GM12878 (cell line): ENCODE results near the gene CENPX. TPM values are rescaled to one million over a fixed set of nuclear protein-coding genes. Genes with fewer than 3 reads are reported as not detected.
A peak's percentile ranks its signal among the peaks of the same experiment; 100 is the strongest.

Source experiments
- ATAC-seq: fragments of 200-7000 bp; cut with Tn5 transposase; 3 replicates; pipeline ENCODE4 v1.9.1; 2020; ENCODE audit warnings: mild to moderate bottlenecking, moderate library complexity
- BruUV-seq: library from RNA; stranded (reverse); fragments of 400-500 nt; replicated peaks from 2 replicates; lab custom pipeline; 2021; lab: Mats Ljungman, UMichigan
- CTCF ChIA-PET: fragments of 300-600 bp; sonication (Branson Sonifier 250); formaldehyde crosslinking; extraction: SDS; loops from one replicate; lab custom pipeline; 2021; ENCODE audit warnings: inconsistent platforms; lab: Yijun Ruan, JAX
- POLR2A ChIA-PET: fragments of 350-600 bp; formaldehyde crosslinking; extraction: SDS; loops from one replicate; lab custom pipeline; 2021; ENCODE audit warnings: inconsistent platforms; lab: Charles Lee
- RAD21 ChIA-PET: fragments of 300-600 bp; sonication (Branson Sonifier 250); formaldehyde crosslinking; loops from one replicate; lab custom pipeline; 2023; ENCODE audit warnings: antibody characterized with exemption; ENCODE audit not compliant: unreplicated experiment; lab: Charles Lee
- SMC1A ChIA-PET: fragments of 300-600 bp; sonication (Branson Sonifier 250); formaldehyde crosslinking; loops from one replicate; lab custom pipeline; 2023; ENCODE audit not compliant: unreplicated experiment, uncharacterized antibody; lab: Charles Lee
- DNase-seq: peaks from one replicate; pipeline ENCODE4 v3.0.0-alpha.2; 2011; ENCODE audit warnings: low read depth, low spot score
- FAIRE-seq: peaks from 3 replicates; lab custom pipeline; 2011; peaks lifted over from hg19 to GRCh38; lab: Jason Lieb, UNC
- H2AFZ ChIP-seq: 2 replicates; pipeline ENCODE4 v1.6.0; 2011; ENCODE audit warnings: low read depth, low read length, control low read depth; ENCODE audit not compliant: control insufficient read depth
- H3K27ac ChIP-seq: 2 replicates; pipeline ENCODE4 v1.5.1; 2011; ENCODE audit warnings: control low read depth; ENCODE audit not compliant: control insufficient read depth, insufficient read depth
- H3K27me3 ChIP-seq, 2 experiments: replicated peaks in 1 of 2; 2 replicates each; pipeline versions ENCODE4 v1.6.0 to v1.6.1; 2011; ENCODE audit warnings: low read length in 1 of 2; ENCODE audit not compliant: control insufficient read depth in 2 of 2, insufficient read depth in 2 of 2
- H3K36me3 ChIP-seq, 2 experiments: 2 replicates each; pipeline ENCODE4 v1.5.1; 2011; ENCODE audit warnings: low read length in 1 of 2; ENCODE audit not compliant: control insufficient read depth in 2 of 2, insufficient read depth in 2 of 2
- H3K4me1 ChIP-seq: 2 replicates; pipeline ENCODE4 v1.6.1; 2011; ENCODE audit warnings: mild to moderate bottlenecking, low read length, moderate library complexity, mixed read lengths; ENCODE audit not compliant: control insufficient read depth, insufficient read depth
- H3K4me2 ChIP-seq: 2 replicates; pipeline ENCODE4 v1.6.0; 2011; ENCODE audit warnings: control low read depth; ENCODE audit not compliant: control insufficient read depth, insufficient read depth
- H3K4me3 ChIP-seq: fragments of 200-600 bp; sonication (generic); 2 replicates; pipeline ENCODE4 v1.5.1; 2016
- H3K79me2 ChIP-seq: 2 replicates; pipeline ENCODE4 v1.6.0; 2011; ENCODE audit warnings: low read length; ENCODE audit not compliant: control insufficient read depth, insufficient read depth
- H3K9ac ChIP-seq: 2 replicates; pipeline ENCODE4 v1.8.0; 2011; ENCODE audit warnings: low read length, control low read depth, mixed read lengths; ENCODE audit not compliant: control insufficient read depth, insufficient read depth
- H3K9me3 ChIP-seq: replicated peaks from 3 replicates; pipeline ENCODE4 v1.5.1; 2011; ENCODE audit warnings: mild to moderate bottlenecking, low read length; ENCODE audit not compliant: control insufficient read depth, insufficient read depth
- H4K20me1 ChIP-seq: 2 replicates; pipeline ENCODE4 v1.6.0; 2011; ENCODE audit not compliant: control insufficient read depth, insufficient read depth
- CHD4 ChIP-seq: fragments of 200-600 bp; sonication (generic); IDR thresholded peaks from 2 replicates; pipeline ENCODE4 v1.6.1; 2016; ENCODE audit warnings: mild to moderate bottlenecking
- FOXM1 ChIP-seq: IDR thresholded peaks from 2 replicates; pipeline ENCODE4 v1.6.1; 2012; ENCODE audit warnings: low read depth, mild to moderate bottlenecking, inconsistent platforms, low read length, moderate library complexity
- GATAD2B ChIP-seq: fragments of 450-650 bp; conservative IDR thresholded peaks from 2 replicates; pipeline ENCODE4 v1.6.1; 2017; ENCODE audit warnings: low read depth, mild to moderate bottlenecking, moderate library complexity
- IKZF1 ChIP-seq: fragments of 450-650 bp; conservative IDR thresholded peaks from 2 replicates; pipeline ENCODE4 v1.6.1; 2017; ENCODE audit warnings: antibody characterized with exemption, mild to moderate bottlenecking
- NR2F1 ChIP-seq: fragments of 450-650 bp; conservative IDR thresholded peaks from 2 replicates; pipeline ENCODE4 v1.6.1; 2017; ENCODE audit warnings: mild to moderate bottlenecking
- PAX5 ChIP-seq: IDR thresholded peaks from 2 replicates; pipeline ENCODE4 v1.6.1; 2011; ENCODE audit warnings: low read depth, low read length, borderline replicate concordance
- RAD21 ChIP-seq: IDR thresholded peaks from 2 replicates; pipeline ENCODE4 v1.6.1; 2011; ENCODE audit warnings: mild to moderate bottlenecking, low read depth, low read length, moderate library complexity; ENCODE audit not compliant: insufficient read depth
- SMARCA5 ChIP-seq: fragments of 450-650 bp; IDR thresholded peaks from 2 replicates; pipeline ENCODE4 v1.6.1; 2017; ENCODE audit warnings: mild to moderate bottlenecking
- SMC3 ChIP-seq: IDR thresholded peaks from 2 replicates; pipeline ENCODE4 v1.6.1; 2011; ENCODE audit warnings: low read length, improper control_type of control experiment, borderline replicate concordance
- ZBED1 ChIP-seq: IDR thresholded peaks from 2 replicates; pipeline ENCODE4 v1.6.1; 2016; ENCODE audit warnings: borderline replicate concordance
- ZNF622 ChIP-seq: fragments of 450-650 bp; IDR thresholded peaks from 2 replicates; pipeline ENCODE4 v1.6.1; 2017; ENCODE audit warnings: mild to moderate bottlenecking, inconsistent platforms
- WGBS: methylation state at CpG from one replicate; pipeline ENCODE4 v1.1.6; 2016; ENCODE audit warnings: low lambda C conversion rate; ENCODE audit not compliant: insufficient replicate concordance, insufficient coverage; ENCODE audit errors: missing lambda C conversion rate; 5-methylcytosine and 5-hydroxymethylcytosine counted together
- in situ Hi-C: fragments of 300-500 bp; cut with MboI; formaldehyde crosslinking; loops from 9 replicates; pipeline ENCODE4 v1.14.3; 2018; ENCODE audit warnings: mixed read lengths
- intact Hi-C: fragments of 100-400 bp; cut with micrococcal nuclease; formaldehyde crosslinking; loops from one replicate; pipeline ENCODE4 v1.14.2; 2022; ENCODE audit not compliant: unreplicated experiment
- polyA plus RNA-seq, 11 experiments: library from polyadenylated mRNA; depleted of rRNA in 4 of 11; unstranded in 6 of 11; stranded (reverse) in 5 of 11; fragments of >200 nt; fragmentation: Nextera tagmentation in 4 of 11; fragmentation: Illumina TruSeq in 1 of 11; extraction: Ambion mirVana in 4 of 11; extraction: Trizol in 1 of 11; gene quantifications; 1 replicate in 1 of 11; 2 replicates in 10 of 11; pipeline versions ENCODE4 v1.2.1 to v1.2.3, GENCODE V29; 2011 to 2016; ENCODE audit warnings: inconsistent platforms in 2 of 11, missing spikeins in 2 of 11, low read depth in 1 of 11
- total RNA-seq, 4 experiments: library from RNA; depleted of rRNA in 3 of 4; stranded (reverse); fragments of >200 nt in 3 of 4; fragmentation: Illumina TruSeq in 1 of 4; extraction: Trizol in 1 of 4; gene quantifications; 2 replicates each; pipeline versions ENCODE4 v1.2.1 to v1.2.3, GENCODE V29; 2013 to 2021
- TF ChIP-seq, protein P1 (sequence below): fragments of 450-650 bp; formaldehyde crosslinking; IDR thresholded peaks from 2 replicates; pipeline ENCODE4 v1.4.0; 2020; ENCODE audit warnings: mild to moderate bottlenecking, moderate library complexity
- TF ChIP-seq, protein P2 (sequence below): IDR thresholded peaks from 2 replicates; pipeline ENCODE4 v1.6.1; 2011; ENCODE audit warnings: low read depth, mild to moderate bottlenecking, low read length, moderate library complexity, borderline replicate concordance; ENCODE audit errors: extremely low read depth
- TF ChIP-seq, protein P3 (sequence below), 3 experiments: IDR thresholded peaks in 2 of 3; conservative IDR thresholded peaks in 1 of 3; 2 replicates each; pipeline ENCODE4 v1.5.1; 2011; ENCODE audit warnings: low read depth in 3 of 3, low read length in 3 of 3, mild to moderate bottlenecking in 3 of 3, control low read depth in 2 of 3, moderate library complexity in 2 of 3, inconsistent platforms in 1 of 3, mixed read lengths in 1 of 3; ENCODE audit not compliant: control insufficient read depth in 2 of 3, insufficient read depth in 1 of 3; ENCODE audit errors: extremely low read depth in 1 of 3

CENPX gene
- total and polyA plus RNA-seq, 10 of the 15 experiments (the other 5 are each of a cell fraction or from before 2014, with no cell fraction given), result 11.7 to 182 (median 71.9) TPM

DNA sequence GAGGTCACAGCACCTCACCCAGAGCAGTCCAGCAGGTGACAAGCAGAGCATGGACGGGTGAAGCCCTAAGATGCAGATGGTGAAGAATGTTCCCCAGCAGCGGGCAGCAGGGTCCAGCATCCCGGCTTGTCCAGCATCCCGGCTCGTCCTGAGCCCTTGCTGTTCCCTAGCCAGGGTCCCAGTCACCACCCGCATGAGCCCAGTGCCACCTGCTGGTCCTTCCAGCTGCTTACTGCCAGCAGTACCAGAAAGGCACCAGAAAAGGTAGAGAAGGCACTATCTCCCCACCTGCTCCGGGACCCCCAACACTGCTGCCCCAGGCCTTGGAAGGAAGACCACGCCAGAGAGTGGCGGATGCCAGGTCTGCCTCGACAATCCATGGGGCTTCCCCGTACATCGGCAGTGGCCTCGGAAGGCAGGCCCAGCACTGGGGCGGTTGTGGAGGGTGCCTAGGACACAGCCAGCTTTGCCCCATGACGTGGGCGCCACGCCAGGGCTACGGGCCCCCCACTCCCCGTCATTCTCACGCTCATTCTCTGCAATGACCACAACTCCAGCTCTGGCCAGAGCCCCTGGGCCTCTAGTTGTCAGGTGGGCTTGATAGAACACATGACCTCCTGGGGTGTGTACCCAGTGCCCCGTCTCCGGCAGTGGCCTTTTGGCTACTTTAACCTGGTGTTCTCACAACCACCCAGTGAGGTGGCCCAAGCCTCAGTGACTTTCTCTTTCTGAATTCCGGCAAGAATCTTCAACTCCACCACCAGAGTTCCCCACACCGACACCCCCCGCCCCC lies 1.4 kb downstream of the CENPX start:
- peak overlapping the region; percentile 95 for H3K4me2 ChIP-seq
- TF ChIP-seq RAD21, result peak; percentile 87
- TF ChIP-seq PAX5, result 0 out of 2 replicates have a peak, but pooled peaks have one; percentile 14
- TF ChIP-seq, protein P1, sequence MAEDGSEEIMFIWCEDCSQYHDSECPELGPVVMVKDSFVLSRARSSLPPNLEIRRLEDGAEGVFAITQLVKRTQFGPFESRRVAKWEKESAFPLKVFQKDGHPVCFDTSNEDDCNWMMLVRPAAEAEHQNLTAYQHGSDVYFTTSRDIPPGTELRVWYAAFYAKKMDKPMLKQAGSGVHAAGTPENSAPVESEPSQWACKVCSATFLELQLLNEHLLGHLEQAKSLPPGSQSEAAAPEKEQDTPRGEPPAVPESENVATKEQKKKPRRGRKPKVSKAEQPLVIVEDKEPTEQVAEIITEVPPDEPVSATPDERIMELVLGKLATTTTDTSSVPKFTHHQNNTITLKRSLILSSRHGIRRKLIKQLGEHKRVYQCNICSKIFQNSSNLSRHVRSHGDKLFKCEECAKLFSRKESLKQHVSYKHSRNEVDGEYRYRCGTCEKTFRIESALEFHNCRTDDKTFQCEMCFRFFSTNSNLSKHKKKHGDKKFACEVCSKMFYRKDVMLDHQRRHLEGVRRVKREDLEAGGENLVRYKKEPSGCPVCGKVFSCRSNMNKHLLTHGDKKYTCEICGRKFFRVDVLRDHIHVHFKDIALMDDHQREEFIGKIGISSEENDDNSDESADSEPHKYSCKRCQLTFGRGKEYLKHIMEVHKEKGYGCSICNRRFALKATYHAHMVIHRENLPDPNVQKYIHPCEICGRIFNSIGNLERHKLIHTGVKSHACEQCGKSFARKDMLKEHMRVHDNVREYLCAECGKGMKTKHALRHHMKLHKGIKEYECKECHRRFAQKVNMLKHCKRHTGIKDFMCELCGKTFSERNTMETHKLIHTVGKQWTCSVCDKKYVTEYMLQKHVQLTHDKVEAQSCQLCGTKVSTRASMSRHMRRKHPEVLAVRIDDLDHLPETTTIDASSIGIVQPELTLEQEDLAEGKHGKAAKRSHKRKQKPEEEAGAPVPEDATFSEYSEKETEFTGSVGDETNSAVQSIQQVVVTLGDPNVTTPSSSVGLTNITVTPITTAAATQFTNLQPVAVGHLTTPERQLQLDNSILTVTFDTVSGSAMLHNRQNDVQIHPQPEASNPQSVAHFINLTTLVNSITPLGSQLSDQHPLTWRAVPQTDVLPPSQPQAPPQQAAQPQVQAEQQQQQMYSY (CRISPR knock-in tag), result no peak
- peak; percentile 53 for TF ChIP-seq IKZF1
- TF ChIP-seq, protein P2, sequence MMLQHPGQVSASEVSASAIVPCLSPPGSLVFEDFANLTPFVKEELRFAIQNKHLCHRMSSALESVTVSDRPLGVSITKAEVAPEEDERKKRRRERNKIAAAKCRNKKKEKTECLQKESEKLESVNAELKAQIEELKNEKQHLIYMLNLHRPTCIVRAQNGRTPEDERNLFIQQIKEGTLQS, result no peak
- TF ChIP-seq ZBED1, result no peak
- no peak for TF ChIP-seq ZNF622
- TF ChIP-seq FOXM1, result no peak
- TF ChIP-seq GATAD2B, result peak; percentile 56; the same call in 1 of the 2 replicates
- TF ChIP-seq, protein P3, sequence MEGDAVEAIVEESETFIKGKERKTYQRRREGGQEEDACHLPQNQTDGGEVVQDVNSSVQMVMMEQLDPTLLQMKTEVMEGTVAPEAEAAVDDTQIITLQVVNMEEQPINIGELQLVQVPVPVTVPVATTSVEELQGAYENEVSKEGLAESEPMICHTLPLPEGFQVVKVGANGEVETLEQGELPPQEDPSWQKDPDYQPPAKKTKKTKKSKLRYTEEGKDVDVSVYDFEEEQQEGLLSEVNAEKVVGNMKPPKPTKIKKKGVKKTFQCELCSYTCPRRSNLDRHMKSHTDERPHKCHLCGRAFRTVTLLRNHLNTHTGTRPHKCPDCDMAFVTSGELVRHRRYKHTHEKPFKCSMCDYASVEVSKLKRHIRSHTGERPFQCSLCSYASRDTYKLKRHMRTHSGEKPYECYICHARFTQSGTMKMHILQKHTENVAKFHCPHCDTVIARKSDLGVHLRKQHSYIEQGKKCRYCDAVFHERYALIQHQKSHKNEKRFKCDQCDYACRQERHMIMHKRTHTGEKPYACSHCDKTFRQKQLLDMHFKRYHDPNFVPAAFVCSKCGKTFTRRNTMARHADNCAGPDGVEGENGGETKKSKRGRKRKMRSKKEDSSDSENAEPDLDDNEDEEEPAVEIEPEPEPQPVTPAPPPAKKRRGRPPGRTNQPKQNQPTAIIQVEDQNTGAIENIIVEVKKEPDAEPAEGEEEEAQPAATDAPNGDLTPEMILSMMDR (IDR thresholded peaks at IDR 0.05 in 2 of 3, conservative IDR thresholded peaks at IDR 0.05 in 1 of 3; ENCODE audit: control insufficient read depth in 2 of 3, extremely low read depth in 1 of 3, insufficient read depth in 1 of 3, low read depth in 3 of 3, low read length in 3 of 3), result peak; percentile 71 to 87 (median 86)
- peak; percentile 90 for TF ChIP-seq SMC3
- peak; percentile 34; the same call in 1 of the 2 replicates for TF ChIP-seq NR2F1
- TF ChIP-seq CHD4, result no peak
- TF ChIP-seq SMARCA5, result peak; percentile 52; the same call in 1 of the 2 replicates
- TF ChIP-seq, all 136 proteins: peak for 8
- WGBS, result 7% methylated on average over 25 of the region's 25 CpGs
- Histone ChIP-seq H2AFZ (no peak overlapping the region; the same call in 1 of the 2 replicates), H3K27me3 (no peaks in the 10 kb centered on the region), H4K20me1 (no peaks in the 10 kb centered on the region), H3K36me3 (no peaks in the 10 kb centered on the region; a peak in 2 of 4 replicates), H3K79me2 (peaks cover 26% of the 10 kb centered on the region), H3K9ac (peak overlapping the region; percentile 85), H3K9me3 (no peaks in the 10 kb centered on the region), H3K4me1 (peaks cover 14% of the 10 kb centered on the region), H3K27ac (peak overlapping the region; percentile 69), H3K4me3 (peak overlapping the region; percentile 89)
- DNase-seq (no peak), ATAC-seq (peak; percentile 32), FAIRE-seq (peak; percentile 44)
- RAD21 ChIA-PET, result interaction anchor here (0.5 to 4.4 kb wide), 10 partner anchors 9 to 509 kb away, joined by 3 to 68 read pairs (median 6); partner anchors contain the start of genes DCXR and NOTUM
- in situ Hi-C loops, result no loop called here
- intact Hi-C loops, result loop anchor here (1.0 to 5.0 kb wide), 2 partner anchors 62 to 159 kb away; partner anchors contain the start of gene P4HB
- POLR2A ChIA-PET, result interaction anchor here (0.6 to 2.6 kb wide), 3 partner anchors 16 to 306 kb away, joined by 3 to 13 read pairs (median 8); partner anchors contain the start of gene DCXR
- CTCF ChIA-PET, result interaction anchor here (0.7 to 5.0 kb wide), 23 partner anchors 9 to 287 kb away, joined by 3 to 89 read pairs (median 4); partner anchors contain the start of genes DCXR and NOTUM
- SMC1A ChIA-PET, result interaction anchor here (0.6 to 1.8 kb wide), 7 partner anchors 54 to 399 kb away, joined by 3 to 9 read pairs (median 3); no protein-coding TSS in a partner anchor
- BruUV-seq, result no TSS peak
